ENCODE measurements around the gene GAS6. TPM values are rescaled to one million over a fixed set of nuclear protein-coding genes. Genes with fewer than 3 reads are reported as not detected.

Gene GAS6
- total RNA-seq, 1 experiment from 2014 or later, result 49.4 TPM

DNA sequence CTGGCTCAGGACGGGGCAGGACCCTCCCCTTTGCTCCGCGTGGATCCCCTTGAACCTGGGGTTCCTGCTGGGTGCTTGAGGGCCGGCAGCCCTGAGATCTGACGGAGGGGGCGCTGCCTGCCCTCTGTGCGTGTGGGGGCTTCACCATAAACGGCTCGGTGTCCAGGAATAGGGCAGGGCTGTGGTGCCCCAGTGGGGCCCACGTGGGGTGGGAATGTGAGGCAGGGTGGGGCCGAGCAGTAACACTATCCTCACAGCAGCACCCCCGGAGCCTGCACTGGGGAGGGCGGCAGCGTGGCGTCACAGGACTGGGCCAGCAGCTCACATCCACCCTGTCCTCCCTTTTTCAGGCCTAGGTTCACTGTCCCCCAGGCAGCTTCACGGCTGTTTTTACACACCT lies 38.0 kb downstream of the GAS6 start:
- no peak for DNase-seq (ENCODE audit: low read depth, low spot score)
- POLR2A ChIA-PET, result no interaction called here
- Histone ChIP-seq H3K27me3 (ENCODE audit: insufficient read depth, low read length) (no peaks in the 10 kb centered on the region), H3K9me2 (ENCODE audit: insufficient read depth) (no peaks in the 10 kb centered on the region), H3K36me3 (ENCODE audit: control insufficient read depth in 1 of 2, insufficient read depth in 2 of 2, low read length in 2 of 2) (peaks cover 6 to 13% of the 10 kb centered on the region in 2 experiments; a peak in 2 of 4 replicates), H2AFZ (ENCODE audit: low read depth, low read length, poor library complexity, severe bottlenecking) (no peak overlapping the region), H3K4me1 (ENCODE audit: control insufficient read depth in 1 of 2, insufficient read depth in 2 of 2, low read length in 2 of 2) (no peaks in the 10 kb centered on the region), H3K9me3 (ENCODE audit: control insufficient read depth in 1 of 2, insufficient read depth in 1 of 2, low read depth in 1 of 2, low read length in 2 of 2) (no peaks in the 10 kb centered on the region), H3K4me3 (replicated peaks in 1 of 2; ENCODE audit: low read depth in 1 of 2, low read length in 2 of 2) (no peak overlapping the region), H3K27ac (ENCODE audit: low read depth, low read length) (no peak overlapping the region), H3K4me2 (ENCODE audit: low read length) (no peak overlapping the region), H3K79me2 (ENCODE audit: insufficient read depth, low read length) (peaks cover 28% of the 10 kb centered on the region; the same call in 1 of the 2 replicates), H3K9ac (ENCODE audit: low read length) (no peak overlapping the region), H4K20me1 (ENCODE audit: insufficient read depth) (no peaks in the 10 kb centered on the region)
- no TSS peak for BruUV-seq (replicated peaks)
- RAD21 ChIA-PET (ENCODE audit: low non-redundant PET in 1 of 2, low total read pairs in 2 of 2, uncharacterized antibody in 2 of 2, unreplicated experiment in 2 of 2), result no interaction called here
- intact Hi-C loops (cut with micrococcal nuclease), result no loop called here
- TF ChIP-seq POLR2A (IDR thresholded peaks at IDR 0.05; ENCODE audit: borderline replicate concordance, extremely low read depth, insufficient read depth, insufficient read length) (no peak), TCF7L2 (IDR thresholded peaks at IDR 0.05; ENCODE audit: borderline replicate concordance, extremely low read depth, insufficient read depth, insufficient read length) (no peak), FOSL1 (IDR thresholded peaks at IDR 0.05; ENCODE audit: low read depth) (no peak), POLR2AphosphoS5 (IDR thresholded peaks at IDR 0.05; ENCODE audit: low read depth, low read length) (no peak), CEBPB (IDR thresholded peaks at IDR 0.05; ENCODE audit: low read depth) (no peak), JUND (IDR thresholded peaks at IDR 0.05) (no peak), MAX (IDR thresholded peaks at IDR 0.05) (no peak), ELF1 (IDR thresholded peaks at IDR 0.05; ENCODE audit: borderline replicate concordance, low read depth) (no peak), SRF (IDR thresholded peaks at IDR 0.05; ENCODE audit: low read depth) (no peak), YY1 (IDR thresholded peaks at IDR 0.05; ENCODE audit: extremely low read depth, insufficient replicate concordance, low read depth, low read length) (no peak), SP1 (IDR thresholded peaks at IDR 0.05; ENCODE audit: low read depth) (no peak), ZBTB33 (IDR thresholded peaks at IDR 0.05; ENCODE audit: extremely low read depth, insufficient replicate concordance, low read length) (no peak), CBX3 (IDR thresholded peaks at IDR 0.05; ENCODE audit: low read depth) (no peak), SIN3A (IDR thresholded peaks at IDR 0.05; ENCODE audit: low read depth) (no peak), EZH2 (IDR thresholded peaks at IDR 0.05) (no peak), EGR1 (IDR thresholded peaks at IDR 0.05; ENCODE audit: low read depth) (no peak)
- TF ChIP-seq, protein P1, sequence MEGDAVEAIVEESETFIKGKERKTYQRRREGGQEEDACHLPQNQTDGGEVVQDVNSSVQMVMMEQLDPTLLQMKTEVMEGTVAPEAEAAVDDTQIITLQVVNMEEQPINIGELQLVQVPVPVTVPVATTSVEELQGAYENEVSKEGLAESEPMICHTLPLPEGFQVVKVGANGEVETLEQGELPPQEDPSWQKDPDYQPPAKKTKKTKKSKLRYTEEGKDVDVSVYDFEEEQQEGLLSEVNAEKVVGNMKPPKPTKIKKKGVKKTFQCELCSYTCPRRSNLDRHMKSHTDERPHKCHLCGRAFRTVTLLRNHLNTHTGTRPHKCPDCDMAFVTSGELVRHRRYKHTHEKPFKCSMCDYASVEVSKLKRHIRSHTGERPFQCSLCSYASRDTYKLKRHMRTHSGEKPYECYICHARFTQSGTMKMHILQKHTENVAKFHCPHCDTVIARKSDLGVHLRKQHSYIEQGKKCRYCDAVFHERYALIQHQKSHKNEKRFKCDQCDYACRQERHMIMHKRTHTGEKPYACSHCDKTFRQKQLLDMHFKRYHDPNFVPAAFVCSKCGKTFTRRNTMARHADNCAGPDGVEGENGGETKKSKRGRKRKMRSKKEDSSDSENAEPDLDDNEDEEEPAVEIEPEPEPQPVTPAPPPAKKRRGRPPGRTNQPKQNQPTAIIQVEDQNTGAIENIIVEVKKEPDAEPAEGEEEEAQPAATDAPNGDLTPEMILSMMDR (IDR thresholded peaks at IDR 0.05 in 2 of 3, conservative IDR thresholded peaks at IDR 0.05 in 1 of 3; ENCODE audit: borderline replicate concordance in 1 of 3, insufficient read depth in 1 of 3, low read depth in 2 of 3, low read length in 2 of 3), result no peak
- TF ChIP-seq, protein P2, sequence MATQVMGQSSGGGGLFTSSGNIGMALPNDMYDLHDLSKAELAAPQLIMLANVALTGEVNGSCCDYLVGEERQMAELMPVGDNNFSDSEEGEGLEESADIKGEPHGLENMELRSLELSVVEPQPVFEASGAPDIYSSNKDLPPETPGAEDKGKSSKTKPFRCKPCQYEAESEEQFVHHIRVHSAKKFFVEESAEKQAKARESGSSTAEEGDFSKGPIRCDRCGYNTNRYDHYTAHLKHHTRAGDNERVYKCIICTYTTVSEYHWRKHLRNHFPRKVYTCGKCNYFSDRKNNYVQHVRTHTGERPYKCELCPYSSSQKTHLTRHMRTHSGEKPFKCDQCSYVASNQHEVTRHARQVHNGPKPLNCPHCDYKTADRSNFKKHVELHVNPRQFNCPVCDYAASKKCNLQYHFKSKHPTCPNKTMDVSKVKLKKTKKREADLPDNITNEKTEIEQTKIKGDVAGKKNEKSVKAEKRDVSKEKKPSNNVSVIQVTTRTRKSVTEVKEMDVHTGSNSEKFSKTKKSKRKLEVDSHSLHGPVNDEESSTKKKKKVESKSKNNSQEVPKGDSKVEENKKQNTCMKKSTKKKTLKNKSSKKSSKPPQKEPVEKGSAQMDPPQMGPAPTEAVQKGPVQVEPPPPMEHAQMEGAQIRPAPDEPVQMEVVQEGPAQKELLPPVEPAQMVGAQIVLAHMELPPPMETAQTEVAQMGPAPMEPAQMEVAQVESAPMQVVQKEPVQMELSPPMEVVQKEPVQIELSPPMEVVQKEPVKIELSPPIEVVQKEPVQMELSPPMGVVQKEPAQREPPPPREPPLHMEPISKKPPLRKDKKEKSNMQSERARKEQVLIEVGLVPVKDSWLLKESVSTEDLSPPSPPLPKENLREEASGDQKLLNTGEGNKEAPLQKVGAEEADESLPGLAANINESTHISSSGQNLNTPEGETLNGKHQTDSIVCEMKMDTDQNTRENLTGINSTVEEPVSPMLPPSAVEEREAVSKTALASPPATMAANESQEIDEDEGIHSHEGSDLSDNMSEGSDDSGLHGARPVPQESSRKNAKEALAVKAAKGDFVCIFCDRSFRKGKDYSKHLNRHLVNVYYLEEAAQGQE (IDR thresholded peaks at IDR 0.05; ENCODE audit: low read depth), result no peak
- TF ChIP-seq, protein P3, sequence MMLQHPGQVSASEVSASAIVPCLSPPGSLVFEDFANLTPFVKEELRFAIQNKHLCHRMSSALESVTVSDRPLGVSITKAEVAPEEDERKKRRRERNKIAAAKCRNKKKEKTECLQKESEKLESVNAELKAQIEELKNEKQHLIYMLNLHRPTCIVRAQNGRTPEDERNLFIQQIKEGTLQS (IDR thresholded peaks at IDR 0.05), result no peak
- CTCF ChIA-PET, result no interaction called here
- 0 out of 2 replicates have a peak, but pooled peaks have one; percentile 6 for ATAC-seq

Measured in HCT116 (cell line).